ENCODE measurements around the gene TMEM109.

Gene TMEM109

GRCh38 chr11:60895687-60896086 is 18.3 kb upstream of the TMEM109 start:
- H3K4me3 ChIP-seq (ENCODE audit: control insufficient read depth, low read depth, low read length), result no peak overlapping the region
- DNase-seq (ENCODE audit: low read depth), result no peak
- no peak for TF ChIP-seq CTCF (IDR thresholded peaks at IDR 0.05; ENCODE audit: control insufficient read depth, insufficient read depth, low read depth, low read length, missing control alignments)

- TF ChIP-seq CTCF (IDR thresholded peaks at IDR 0.05; ENCODE audit: control insufficient read depth, insufficient read depth, low read depth, low read length, missing control alignments), result no peak
- no peak for DNase-seq (ENCODE audit: low read depth)
- no peak overlapping the region for H3K4me3 ChIP-seq (ENCODE audit: control insufficient read depth, low read depth, low read length)
Measured at GRCh38 chr11:60897496-60897895, 16.5 kb upstream of the TMEM109 start.

- H3K4me3 ChIP-seq (ENCODE audit: control insufficient read depth, low read depth, low read length), result no peak overlapping the region
- DNase-seq (ENCODE audit: low read depth), result no peak
- peak; percentile 94 for TF ChIP-seq CTCF (IDR thresholded peaks at IDR 0.05; ENCODE audit: control insufficient read depth, insufficient read depth, low read depth, low read length, missing control alignments)
Measured at GRCh38 chr11:60899046-60899936, 14.7 kb upstream of the TMEM109 start.

GRCh38 chr11:60899977-60900376 is 14.0 kb upstream of the TMEM109 start:
- no peak overlapping the region for H3K4me3 ChIP-seq (ENCODE audit: control insufficient read depth, low read depth, low read length)
- DNase-seq (ENCODE audit: low read depth), result no peak
- no peak for TF ChIP-seq CTCF (IDR thresholded peaks at IDR 0.05; ENCODE audit: control insufficient read depth, insufficient read depth, low read depth, low read length, missing control alignments)

- TF ChIP-seq CTCF (IDR thresholded peaks at IDR 0.05; ENCODE audit: control insufficient read depth, insufficient read depth, low read depth, low read length, missing control alignments), result no peak
- no peak overlapping the region for H3K4me3 ChIP-seq (ENCODE audit: control insufficient read depth, low read depth, low read length)
- no peak for DNase-seq (ENCODE audit: low read depth)
Measured at GRCh38 chr11:60900673-60901404, 13.1 kb upstream of the TMEM109 start.

GRCh38 chr11:60902625-60903024 is 11.3 kb upstream of the TMEM109 start:
- no peak overlapping the region for H3K4me3 ChIP-seq (ENCODE audit: control insufficient read depth, low read depth, low read length)
- no peak for DNase-seq (ENCODE audit: low read depth)
- no peak for TF ChIP-seq CTCF (IDR thresholded peaks at IDR 0.05; ENCODE audit: control insufficient read depth, insufficient read depth, low read depth, low read length, missing control alignments)

Data from AG09309 (cell line).